Renal cortex interstitium (tissue), 3 donors: ENCODE results near the gene DAGLA. TPM values are rescaled to one million over a fixed set of nuclear protein-coding genes. Genes with fewer than 3 reads are reported as not detected.

Experiments
- polyA plus RNA-seq, 3 donors: library from polyadenylated mRNA; unstranded; fragments of 120-200 nt; gene quantifications; one replicate each; pipeline ENCODE4 v1.2.1, GENCODE V29; 2013; ENCODE audit not compliant: insufficient read length in 3 of 3

Gene DAGLA
- polyA plus RNA-seq, 3 donors = 3.2 to 4.6 (median 4.4) TPM

Other genes with a start within 250 kb of the DAGLA start
- 10 to 100 TPM in 1 of 3 donors, 1 to 10 TPM in 2; 1.1 to 15.3 (median 1.2) TPM for gene LRRC10B, start 171.6 kb upstream of the DAGLA start, polyA plus RNA-seq
- 10 to 100 TPM in 1 of 3 donors, 1 to 10 TPM in 2; 4.2 to 10.3 (median 4.8) TPM for gene SYT7, start 99.3 kb upstream of the DAGLA start, polyA plus RNA-seq
- 10 to 100 TPM; 21.7 to 27.8 (median 23.4) TPM for gene MYRF, start 72.2 kb downstream of the DAGLA start, polyA plus RNA-seq
- gene TMEM258, start 112.2 kb downstream of the DAGLA start, polyA plus RNA-seq = 100 to 1,000 TPM; 152 to 191 (median 165) TPM
- gene FEN1, start 112.5 kb downstream of the DAGLA start, polyA plus RNA-seq = 10 to 100 TPM; 30.6 to 49.0 (median 45.8) TPM
- gene FADS1, start 136.6 kb downstream of the DAGLA start, polyA plus RNA-seq = 10 to 100 TPM; 52.2 to 54.9 (median 54.7) TPM
- gene FADS2, start 147.9 kb downstream of the DAGLA start, polyA plus RNA-seq = 100 to 1,000 TPM in 2 of 3 donors, 10 to 100 TPM in 1; 95.4 to 118 (median 113) TPM
- gene FADS3, start 211.2 kb downstream of the DAGLA start, polyA plus RNA-seq = 10 to 100 TPM; 13.0 to 22.9 (median 18.4) TPM
- 10 to 100 TPM; 18.0 to 24.4 (median 22.6) TPM for gene RAB3IL1, start 237.2 kb downstream of the DAGLA start, polyA plus RNA-seq